K562 (cell line): ENCODE measurements around the gene ANTKMT. TPM values are rescaled to one million over a fixed set of nuclear protein-coding genes. Genes with fewer than 3 reads are reported as not detected.
A peak's percentile ranks its signal among the peaks of the same experiment; 100 is the strongest.

Experiments
- CHD7 ChIP-seq: fragments of 200-600 bp; sonication (generic); IDR thresholded peaks from one replicate; pipeline ENCODE4 v1.6.1; 2012; ENCODE audit warnings: mild to moderate bottlenecking, low read depth, low read length, inconsistent platforms
- CREB1 ChIP-seq, 2 experiments: sonication (generic) in 1 of 2; formaldehyde crosslinking in 1 of 2; IDR thresholded peaks; 2 replicates each; pipeline versions ENCODE4 v1.6.1 to v1.8.0; 2012 to 2022; ENCODE audit warnings: inconsistent platforms in 1 of 2, mild to moderate bottlenecking in 1 of 2, missing genetic modification reagents in 1 of 2, moderate library complexity in 1 of 2
- FOXK1 ChIP-seq: sonication (generic); formaldehyde crosslinking; IDR thresholded peaks from 2 replicates; pipeline ENCODE4 v1.8.0; 2022; ENCODE audit warnings: missing genetic modification reagents, mild to moderate bottlenecking, borderline replicate concordance
- GTF2E2 ChIP-seq: fragments of 200-800 bp; sonication (Bioruptor generic); IDR thresholded peaks from 2 replicates; pipeline ENCODE4 v1.6.1; 2016; ENCODE audit warnings: missing genetic modification characterization, missing compliant biosample characterization
- KDM5B ChIP-seq: fragments of 200-600 bp; sonication (generic); IDR thresholded peaks from 2 replicates; pipeline ENCODE4 v1.6.1; 2012; ENCODE audit warnings: low read depth, mild to moderate bottlenecking, moderate library complexity, low read length, control low read depth, inconsistent platforms; ENCODE audit not compliant: insufficient replicate concordance
- LEF1 ChIP-seq: fragments of 450-650 bp; IDR thresholded peaks from 2 replicates; pipeline ENCODE4 v1.6.1; 2016; ENCODE audit warnings: mild to moderate bottlenecking
- NFE2L1 ChIP-seq: fragments of 450-650 bp; IDR thresholded peaks from 2 replicates; pipeline ENCODE4 v1.6.1; 2016; ENCODE audit warnings: missing genetic modification characterization, low read depth, mild to moderate bottlenecking, missing compliant biosample characterization, moderate library complexity, borderline replicate concordance
- NR4A1 ChIP-seq, 2 experiments: fragments of 250-450 bp in 1 of 2; fragments of 450-650 bp in 1 of 2; sonication (Bioruptor Pico) in 1 of 2; IDR thresholded peaks; 2 replicates each; pipeline versions ENCODE4 v1.4.0 to v1.6.1; 2016 to 2020; ENCODE audit warnings: mild to moderate bottlenecking in 2 of 2, missing compliant biosample characterization in 1 of 2, missing genetic modification characterization in 1 of 2, moderate library complexity in 1 of 2
- RBM25 ChIP-seq: fragments of 200-400 bp; formaldehyde crosslinking; IDR thresholded peaks from 2 replicates; pipeline ENCODE4 v1.6.1; 2018; ENCODE audit warnings: low read length, low read depth, moderate library complexity; ENCODE audit not compliant: severe bottlenecking
- RFX5 ChIP-seq: IDR thresholded peaks from 2 replicates; pipeline ENCODE4 v1.6.1; 2011; ENCODE audit warnings: low read depth, mild to moderate bottlenecking, improper control_type of control experiment, low read length
- SNRNP70 ChIP-seq: fragments of 200-400 bp; formaldehyde crosslinking; optimal IDR thresholded peaks from 2 replicates; pipeline ENCODE3; 2017; ENCODE audit warnings: low read depth, low read length
- SP2 ChIP-seq: IDR thresholded peaks from 2 replicates; pipeline ENCODE4 v1.6.1; 2011; ENCODE audit warnings: mild to moderate bottlenecking, low read depth, low read length, moderate library complexity; ENCODE audit not compliant: poor library complexity, severe bottlenecking; ENCODE audit errors: extremely low read depth
- SREBF1 ChIP-seq: fragments of 150-350 bp; IDR thresholded peaks from 2 replicates; pipeline ENCODE4 v1.6.1; 2014; ENCODE audit warnings: antibody characterized with exemption, low read depth, low read length, borderline replicate concordance
- XRCC4 ChIP-seq: IDR thresholded peaks from one replicate; pipeline ENCODE4 v1.6.1; 2011; ENCODE audit not compliant: insufficient read depth, insufficient read length; ENCODE audit errors: extremely low read depth
- ZNF551 ChIP-seq: fragments of 250-450 bp; sonication (Bioruptor Pico); IDR thresholded peaks from 2 replicates; pipeline ENCODE4 v1.5.0; 2021; ENCODE audit warnings: mild to moderate bottlenecking, moderate library complexity
- ZNF764 ChIP-seq: fragments of 250-450 bp; sonication (Bioruptor Pico); IDR thresholded peaks from 2 replicates; pipeline ENCODE4 v1.4.0; 2020; ENCODE audit warnings: low read depth, mild to moderate bottlenecking, moderate library complexity
- polyA plus RNA-seq, 8 experiments: library from polyadenylated mRNA; depleted of rRNA in 4 of 8; stranded (reverse) in 5 of 8; unstranded in 3 of 8; fragments of >200 nt; fragmentation: Nextera tagmentation in 2 of 8; fragmentation: Illumina TruSeq in 1 of 8; extraction: Ambion mirVana in 2 of 8; extraction: Trizol in 1 of 8; gene quantifications; 2 replicates each; pipeline versions ENCODE4 v1.2.1 to v1.2.3, GENCODE V29; 2011 to 2014; ENCODE audit warnings: inconsistent platforms in 1 of 8, missing spikeins in 1 of 8
- total RNA-seq, 7 experiments: library from RNA; depleted of rRNA in 6 of 7; stranded (reverse); fragments of >200 nt in 6 of 7; fragmentation: Illumina TruSeq in 2 of 7; extraction: Trizol in 2 of 7; gene quantifications; 2 replicates each; pipeline versions ENCODE4 v1.2.1 to v1.2.3, GENCODE V29; 2011 to 2021; ENCODE audit warnings: low replicate concordance in 1 of 7

Gene ANTKMT
- total and polyA plus RNA-seq, 9 of the 15 experiments (the other 6 are each of a cell fraction or from before 2014, with no cell fraction given) = 0.58 to 217 (median 19.1) TPM

GRCh38 chr16:684071-684794 lies 36.7 kb upstream of the ANTKMT start, which contains the start of gene JMJD8 (continued):
- no peak for TF ChIP-seq FOXK1 (CRISPR knock-in tag)
- TF ChIP-seq SP2 = peak; percentile 54
- no peak for TF ChIP-seq ZNF551 (CRISPR knock-in tag)
- TF ChIP-seq SNRNP70 = no peak
- TF ChIP-seq KDM5B = peak; percentile 72
- TF ChIP-seq XRCC4 = no peak
- TF ChIP-seq NR4A1 (CRISPR knock-in tag; IDR thresholded peaks at IDR 0.05) = no peak
- TF ChIP-seq NR4A1 (tag; IDR thresholded peaks at IDR 0.05) = no peak
- no peak for TF ChIP-seq RFX5
- peak; percentile 97 for TF ChIP-seq RBM25
- no peak for TF ChIP-seq CHD7
- TF ChIP-seq CREB1 (IDR thresholded peaks at IDR 0.05) = peak; percentile 78
- peak; percentile 81 for TF ChIP-seq CREB1 (CRISPR knock-in tag; IDR thresholded peaks at IDR 0.05)
- no peak for TF ChIP-seq GTF2E2
- no peak for TF ChIP-seq NFE2L1 (tag)
- no peak for TF ChIP-seq LEF1
- TF ChIP-seq ZNF764 (CRISPR knock-in tag) = peak; percentile 72; the same call in 1 of the 2 replicates
- TF ChIP-seq SREBF1 = no peak
